Endothelial cell of umbilical vein (primary cell): ENCODE measurements around the gene TMEM62. TPM values are rescaled to one million over a fixed set of nuclear protein-coding genes. Genes with fewer than 3 reads are reported as not detected.

Experiments used
- BruUV-seq: library from RNA; stranded (reverse); fragments of 400-500 nt; replicated peaks from 2 replicates; lab custom pipeline; 2021; lab: Mats Ljungman, UMichigan
- CTCF ChIA-PET: fragments of 300-600, 350-600 bp; sonication (Branson Sonifier 250); formaldehyde crosslinking; loops from one replicate; lab custom pipeline; 2021; ENCODE audit warnings: antibody characterized with exemption, inconsistent platforms; lab: Charles Lee
- POLR2A ChIA-PET: fragments of 300-600, 350-600 bp; sonication (Branson Sonifier 250); formaldehyde crosslinking; loops from one replicate; lab custom pipeline; 2021; ENCODE audit warnings: antibody characterized with exemption, inconsistent platforms; lab: Charles Lee
- DNase-seq: peaks from one replicate; pipeline ENCODE4 v3.0.0-alpha.2; 2011; ENCODE audit warnings: low read depth, low spot score
- FAIRE-seq: peaks from 2 replicates; lab custom pipeline; 2011; peaks lifted over from hg19 to GRCh38; lab: Jason Lieb, UNC
- H2AFZ ChIP-seq: 2 replicates; pipeline ENCODE4 v1.6.0; 2012; ENCODE audit warnings: low read depth, low read length, control low read depth, inconsistent platforms
- H3K27ac ChIP-seq: 2 replicates; pipeline ENCODE4 v1.5.1; 2011; ENCODE audit warnings: low read depth, mild to moderate bottlenecking, control low read depth, low read length, moderate library complexity; ENCODE audit not compliant: insufficient read depth
- H3K27me3 ChIP-seq, 2 experiments: 2 replicates each; pipeline versions ENCODE4 v1.6.0 to v1.6.1; 2011; ENCODE audit warnings: low read length in 2 of 2, mixed read lengths in 1 of 2; ENCODE audit not compliant: control insufficient read depth in 2 of 2, insufficient read depth in 2 of 2
- H3K36me3 ChIP-seq, 2 experiments: 2 replicates in 1 of 2; 3 replicates in 1 of 2; pipeline ENCODE4 v1.5.1; 2011; ENCODE audit warnings: low read length in 2 of 2, mild to moderate bottlenecking in 1 of 2, moderate library complexity in 1 of 2; ENCODE audit not compliant: control insufficient read depth in 2 of 2, insufficient read depth in 2 of 2; ENCODE audit errors: extremely low read depth in 1 of 2
- H3K4me1 ChIP-seq: 3 replicates; pipeline ENCODE4 v1.5.1; 2011; ENCODE audit warnings: mild to moderate bottlenecking, low read length; ENCODE audit not compliant: control insufficient read depth, insufficient read depth; ENCODE audit errors: extremely low read depth
- H3K4me2 ChIP-seq: 2 replicates; pipeline ENCODE4 v1.6.1; 2011; ENCODE audit warnings: low read length, control low read depth, mixed read lengths; ENCODE audit not compliant: insufficient read depth
- H3K4me3 ChIP-seq, 3 experiments: fragments of 200-600 bp in 1 of 3; sonication (generic), shearing (Covaris generic) in 1 of 3; replicated peaks in 1 of 3; 2 replicates each; pipeline ENCODE4 v1.5.1; 2011 to 2016; ENCODE audit warnings: control low read depth in 3 of 3, low read length in 3 of 3, mild to moderate bottlenecking in 2 of 3, inconsistent platforms in 1 of 3, low read depth in 1 of 3, moderate library complexity in 1 of 3; ENCODE audit not compliant: insufficient read depth in 1 of 3
- H3K79me2 ChIP-seq: 2 replicates; pipeline ENCODE4 v1.6.0; 2012; ENCODE audit warnings: low read length, inconsistent platforms; ENCODE audit not compliant: control insufficient read depth, insufficient read depth
- H3K9ac ChIP-seq: replicated peaks from 2 replicates; pipeline ENCODE3; 2011; ENCODE audit warnings: low read length, control low read depth; ENCODE audit not compliant: insufficient read depth; ENCODE audit errors: extremely low read depth
- H3K9me1 ChIP-seq: replicated peaks from 3 replicates; pipeline ENCODE4 v1.6.0; 2011; ENCODE audit warnings: mild to moderate bottlenecking, low read length; ENCODE audit not compliant: control insufficient read depth, insufficient read depth; ENCODE audit errors: extremely low read depth
- H3K9me3 ChIP-seq: replicated peaks from 2 replicates; pipeline ENCODE4 v1.5.1; 2012; ENCODE audit warnings: low read length, inconsistent platforms; ENCODE audit not compliant: control insufficient read depth, insufficient read depth
- H4K20me1 ChIP-seq: replicated peaks from 2 replicates; pipeline ENCODE3; 2011; ENCODE audit warnings: mild to moderate bottlenecking, low read length; ENCODE audit not compliant: control insufficient read depth, insufficient read depth; ENCODE audit errors: extremely low read depth
- CTCF ChIP-seq, 2 donors: IDR thresholded peaks; 1 replicate in 1 of 2; 2 replicates in 1 of 2; pipeline ENCODE4 v1.5.1; 2011; ENCODE audit warnings: low read length in 2 of 2, mild to moderate bottlenecking in 2 of 2, moderate library complexity in 2 of 2, control low read depth in 1 of 2, inconsistent platforms in 1 of 2, low read depth in 1 of 2; ENCODE audit not compliant: insufficient read depth in 1 of 2; ENCODE audit errors: extremely low read depth in 1 of 2
- EZH2 ChIP-seq: IDR thresholded peaks from 2 replicates; pipeline ENCODE4 v1.6.1; 2012; ENCODE audit warnings: borderline replicate concordance, low read depth, mild to moderate bottlenecking, moderate library complexity, low read length, inconsistent platforms; ENCODE audit not compliant: severe bottlenecking
- FOS ChIP-seq: IDR thresholded peaks from 2 replicates; pipeline ENCODE4 v1.6.1; 2011; ENCODE audit warnings: mild to moderate bottlenecking, low read length, moderate library complexity, borderline replicate concordance; ENCODE audit not compliant: insufficient read depth
- JUN ChIP-seq: IDR thresholded peaks from 2 replicates; pipeline ENCODE4 v1.6.1; 2011; ENCODE audit warnings: borderline replicate concordance, low read depth; ENCODE audit not compliant: insufficient read length, insufficient read depth
- POLR2A ChIP-seq: IDR thresholded peaks from 2 replicates; pipeline ENCODE4 v1.6.1; 2012; ENCODE audit warnings: low read depth, mild to moderate bottlenecking, control low read depth, low read length
- POLR2AphosphoS5 ChIP-seq: IDR thresholded peaks from 2 replicates; pipeline ENCODE4 v1.6.1; 2012; ENCODE audit warnings: low read depth, mild to moderate bottlenecking, control low read depth, low read length, moderate library complexity; ENCODE audit not compliant: insufficient read depth
- dilution Hi-C: fragments of 300-500 bp; cut with MboI; formaldehyde crosslinking; loops from one replicate; pipeline ENCODE4 v1.15.0; 2019; ENCODE audit warnings: low sequenced_read_pairs; ENCODE audit not compliant: extremely low pct_ligation_motif_present
- intact Hi-C: fragments of 100-400 bp; cut with micrococcal nuclease; formaldehyde crosslinking; loops from one replicate; pipeline ENCODE4 v1.10.0; 2022
- polyA plus RNA-seq, 4 experiments: library from polyadenylated mRNA; depleted of rRNA in 3 of 4; stranded (reverse) in 3 of 4; unstranded in 1 of 4; fragments of >200 nt; gene quantifications; 2 replicates each; pipeline versions ENCODE4 v1.2.1 to v1.2.3, GENCODE V29; 2011 to 2012; ENCODE audit warnings: missing spikeins in 1 of 4
- total RNA-seq: library from RNA; stranded (reverse); gene quantifications from 2 replicates; pipeline ENCODE4 v1.2.3, GENCODE V29; 2021

TMEM62 gene
- total and polyA plus RNA-seq, 2 donors (not counting 3 experiments of a cell fraction or from before 2014, with no cell fraction given): 10.4 to 22.2 TPM

GRCh38 chr15:43134157-43134635 lies 810 bp downstream of the TMEM62 start:
- dilution Hi-C loops (no loop called here), intact Hi-C loops (no loop called here)
- no TSS peak for BruUV-seq
- FAIRE-seq (no peak), DNase-seq (peak; percentile 7)
- Histone ChIP-seq H3K9ac (peak overlapping the region; percentile 61), H3K4me3 (peak overlapping the region; percentile 17 to 73 (median 64)), H3K36me3 (peaks cover 0 to 10% of the 10 kb centered on the region in 2 experiments), H3K4me1 (peaks cover 11% of the 10 kb centered on the region), H3K4me2 (peak overlapping the region; percentile 89), H2AFZ (peak overlapping the region; percentile 97), H4K20me1 (no peaks in the 10 kb centered on the region), H3K9me3 (no peaks in the 10 kb centered on the region), H3K27me3 (no peaks in the 10 kb centered on the region), H3K9me1 (no peaks in the 10 kb centered on the region), H3K79me2 (no peaks in the 10 kb centered on the region), H3K27ac (no peak overlapping the region)
- CTCF ChIA-PET: interaction anchor here (2.4 kb wide), 1 partner anchor 70 kb away, joined by 8 read pairs; no protein-coding TSS in a partner anchor
- POLR2A ChIA-PET: no interaction called here
- TF ChIP-seq CTCF (IDR thresholded peaks at IDR 0.05; ENCODE audit: extremely low read depth in 1 of 2, insufficient read depth in 1 of 2, low read depth in 1 of 2, low read length in 2 of 2) (no peak), FOS (no peak), POLR2AphosphoS5 (no peak), POLR2A (no peak), EZH2 (no peak), JUN (no peak)
